Lower lobe of right lung (tissue), 2 donors: ENCODE measurements around the gene MUSTN1. TPM values are rescaled to one million over a fixed set of nuclear protein-coding genes. Genes with fewer than 3 reads are reported as not detected.

Source experiments
- ATAC-seq, 2 donors: fragments of 200-7000 bp; cut with Tn5 transposase; one replicate each; pipeline ENCODE4 v1.9.1; 2020 to 2022; ENCODE audit warnings: mild to moderate bottlenecking in 2 of 2, moderate library complexity in 2 of 2
- DNase-seq: peaks from one replicate; pipeline ENCODE4 v3.0.0-alpha.2; 2020
- H3K27ac ChIP-seq: fragments of 200-600 bp; one replicate; pipeline ENCODE4 v1.8.0; 2022
- H3K27me3 ChIP-seq: fragments of 200-600 bp; one replicate; pipeline ENCODE4 v1.8.0; 2022; ENCODE audit warnings: low read depth
- H3K36me3 ChIP-seq: fragments of 200-600 bp; one replicate; pipeline ENCODE4 v1.8.0; 2022; ENCODE audit warnings: mild to moderate bottlenecking
- H3K4me1 ChIP-seq: fragments of 200-600 bp; one replicate; pipeline ENCODE4 v1.8.0; 2022
- H3K4me3 ChIP-seq: fragments of 200-600 bp; one replicate; pipeline ENCODE4 v1.8.0; 2022; ENCODE audit warnings: mild to moderate bottlenecking
- H3K9me3 ChIP-seq: fragments of 200-600 bp; one replicate; pipeline ENCODE4 v1.8.0; 2022
- CTCF ChIP-seq: fragments of 200-600 bp; IDR thresholded peaks from one replicate; pipeline ENCODE4 v1.8.0; 2022; ENCODE audit warnings: antibody characterized with exemption, mild to moderate bottlenecking
- intact Hi-C: fragments of 100-400 bp; cut with DNase I; formaldehyde crosslinking; loops from one replicate; pipeline ENCODE4 v1.11.0; 2022
- total RNA-seq: library from RNA; stranded (reverse); fragmentation: NEBNext Ultra II Directional; extraction: Animal tissue kit (Norgen Biotek cat#: 25700); gene quantifications from one replicate; pipeline ENCODE4 v1.2.1, GENCODE V29; 2021
- donor health status: DM: no; HTN: yes; CAD: no; lungs with severe emphysema.

The MUSTN1 gene
- total RNA-seq, 1 donor from 2014 or later = 7.3 TPM

DNA sequence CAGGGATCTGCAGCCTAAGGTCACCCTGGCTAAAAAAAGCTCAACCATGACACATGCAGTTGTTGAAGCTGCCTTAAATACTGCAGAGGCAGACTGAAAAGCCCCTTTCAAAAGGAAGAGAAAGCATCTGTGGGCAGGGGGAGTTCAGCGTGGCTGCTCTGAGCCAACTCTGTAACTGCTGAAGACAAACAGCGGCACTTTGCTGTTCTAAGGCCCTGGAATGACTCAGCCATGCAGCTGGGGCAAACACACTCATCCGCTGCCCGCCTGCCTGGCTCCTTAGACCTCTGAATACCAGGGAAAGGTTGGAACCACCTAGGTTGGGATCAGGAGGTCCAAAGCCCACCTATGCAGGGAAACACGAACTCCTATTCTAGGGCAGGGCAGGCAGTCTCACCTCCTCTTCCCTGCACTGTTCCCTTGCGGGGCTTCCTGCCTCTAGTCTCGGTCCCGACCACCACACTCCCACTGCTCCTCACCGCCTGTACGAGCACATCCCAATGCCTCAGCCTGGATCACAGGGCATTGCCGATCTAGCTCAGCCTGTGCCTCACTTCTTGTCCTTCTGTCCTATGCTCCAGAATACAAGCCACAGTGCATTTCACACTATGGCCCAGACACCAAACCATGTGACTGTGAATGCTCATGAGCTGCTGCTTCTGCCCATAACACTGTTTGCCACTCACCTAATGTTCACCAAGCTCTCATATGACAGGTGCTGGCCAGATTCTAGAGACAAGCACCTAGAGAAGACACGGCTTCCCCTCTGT is 6.6 kb upstream of the MUSTN1 start:
- H3K4me1 ChIP-seq = peaks cover 43% of the 10 kb centered on the region
- H3K9me3 ChIP-seq = no peaks in the 10 kb centered on the region
- no peak overlapping the region for H3K27ac ChIP-seq
- ATAC-seq (no peak), DNase-seq (no peak)
- no peaks in the 10 kb centered on the region for H3K27me3 ChIP-seq
- no peak overlapping the region for H3K4me3 ChIP-seq
- intact Hi-C loops = no loop called here
- TF ChIP-seq CTCF = no peak
- peaks cover 72% of the 10 kb centered on the region for H3K36me3 ChIP-seq

DNA sequence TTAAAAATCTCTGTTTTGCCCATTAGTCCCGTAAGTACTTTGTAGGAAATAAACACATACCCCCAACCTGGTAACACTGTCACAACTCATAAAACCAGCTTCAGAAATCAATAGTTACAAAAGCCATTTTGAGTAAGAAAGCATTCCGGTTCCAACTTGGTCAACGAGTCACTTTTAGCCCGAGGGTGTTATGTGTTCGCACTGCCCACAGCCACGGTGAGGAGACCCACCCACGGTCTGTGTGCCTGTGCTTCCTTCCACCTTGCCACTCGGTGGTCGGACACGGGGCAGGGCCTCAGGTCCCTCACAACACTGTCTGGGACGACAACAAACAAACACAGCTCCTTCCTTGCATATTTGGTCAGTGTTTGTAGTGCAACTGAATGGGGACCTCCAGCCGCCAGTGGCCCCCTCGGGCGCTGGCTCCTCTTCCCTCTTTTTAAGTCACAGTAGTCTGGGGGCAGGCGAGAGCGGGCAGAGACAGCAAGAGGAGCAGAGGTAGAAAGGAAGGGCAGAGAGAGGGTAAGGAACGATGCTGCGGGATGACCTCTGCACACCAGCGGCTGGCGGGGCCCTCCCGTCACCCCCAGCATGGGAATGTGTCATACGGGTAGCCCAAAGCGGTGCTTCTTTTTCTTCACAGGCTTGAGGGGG is 5.2 kb upstream of the MUSTN1 start:
- intact Hi-C loops = no loop called here
- no peak for DNase-seq

GRCh38 chr3:52839268-52839575 is 4.4 kb upstream of the MUSTN1 start:
- Histone ChIP-seq H3K9me3 (no peaks in the 10 kb centered on the region), H3K27me3 (no peaks in the 10 kb centered on the region), H3K27ac (no peak overlapping the region), H3K4me1 (peaks cover 21% of the 10 kb centered on the region), H3K4me3 (no peak overlapping the region), H3K36me3 (peaks cover 79% of the 10 kb centered on the region)
- intact Hi-C loops = no loop called here
- no peak for DNase-seq
- ATAC-seq = no peak
- TF ChIP-seq CTCF = no peak

More for the DNA sequence above, 5.2 kb upstream of the MUSTN1 start:
- Histone ChIP-seq H3K4me3 (no peak overlapping the region), H3K27ac (no peak overlapping the region), H3K4me1 (peaks cover 29% of the 10 kb centered on the region), H3K9me3 (no peaks in the 10 kb centered on the region), H3K36me3 (peaks cover 79% of the 10 kb centered on the region), H3K27me3 (no peaks in the 10 kb centered on the region)
- no peak for ATAC-seq
- no peak for TF ChIP-seq CTCF

- DNase-seq (no peak), ATAC-seq (no peak)
- Histone ChIP-seq H3K4me3 (no peak overlapping the region), H3K27ac (no peak overlapping the region), H3K27me3 (no peaks in the 10 kb centered on the region), H3K9me3 (no peaks in the 10 kb centered on the region), H3K4me1 (peaks cover 16% of the 10 kb centered on the region), H3K36me3 (peaks cover 75% of the 10 kb centered on the region)
- intact Hi-C loops = no loop called here
- no peak for TF ChIP-seq CTCF
These were observed 3.9 kb upstream of the MUSTN1 start for GRCh38 chr3:52838561-52839267.

DNA sequence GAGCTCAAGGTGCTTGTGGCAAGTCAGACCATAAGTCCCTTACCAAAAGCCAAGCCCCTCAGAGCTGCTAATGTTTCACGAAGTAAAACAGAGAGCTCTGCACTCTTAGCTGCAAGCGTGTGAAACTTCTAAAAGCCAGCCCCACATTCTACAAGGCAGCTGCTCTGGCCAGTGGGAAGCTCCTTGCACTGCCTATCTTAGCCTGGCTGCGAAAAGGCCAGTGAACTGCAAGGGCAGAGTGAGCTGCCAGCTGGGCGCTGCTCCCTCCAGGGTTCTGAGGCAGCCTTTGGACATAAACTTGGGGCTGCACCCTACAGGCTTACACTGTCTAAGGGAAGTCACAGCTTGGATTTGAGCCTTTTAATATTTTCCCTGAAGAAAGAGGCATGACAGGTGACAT is 2.2 kb upstream of the MUSTN1 start:
- Histone ChIP-seq H3K9me3 (no peaks in the 10 kb centered on the region), H3K4me1 (no peaks in the 10 kb centered on the region), H3K4me3 (no peak overlapping the region), H3K27me3 (no peaks in the 10 kb centered on the region), H3K36me3 (peaks cover 58% of the 10 kb centered on the region), H3K27ac (no peak overlapping the region)
- TF ChIP-seq CTCF = no peak
- ATAC-seq = no peak
- intact Hi-C loops = no loop called here
- DNase-seq = no peak
